ENCODE data around the gene TERF2IP. TPM values are rescaled to one million over a fixed set of nuclear protein-coding genes. Genes with fewer than 3 reads are reported as not detected.

TERF2IP gene
- total and polyA plus RNA-seq, 9 of the 15 experiments (the other 6 are each of a cell fraction or from before 2014, with no cell fraction given), result 14.5 to 64.2 (median 47.0) TPM

DNA sequence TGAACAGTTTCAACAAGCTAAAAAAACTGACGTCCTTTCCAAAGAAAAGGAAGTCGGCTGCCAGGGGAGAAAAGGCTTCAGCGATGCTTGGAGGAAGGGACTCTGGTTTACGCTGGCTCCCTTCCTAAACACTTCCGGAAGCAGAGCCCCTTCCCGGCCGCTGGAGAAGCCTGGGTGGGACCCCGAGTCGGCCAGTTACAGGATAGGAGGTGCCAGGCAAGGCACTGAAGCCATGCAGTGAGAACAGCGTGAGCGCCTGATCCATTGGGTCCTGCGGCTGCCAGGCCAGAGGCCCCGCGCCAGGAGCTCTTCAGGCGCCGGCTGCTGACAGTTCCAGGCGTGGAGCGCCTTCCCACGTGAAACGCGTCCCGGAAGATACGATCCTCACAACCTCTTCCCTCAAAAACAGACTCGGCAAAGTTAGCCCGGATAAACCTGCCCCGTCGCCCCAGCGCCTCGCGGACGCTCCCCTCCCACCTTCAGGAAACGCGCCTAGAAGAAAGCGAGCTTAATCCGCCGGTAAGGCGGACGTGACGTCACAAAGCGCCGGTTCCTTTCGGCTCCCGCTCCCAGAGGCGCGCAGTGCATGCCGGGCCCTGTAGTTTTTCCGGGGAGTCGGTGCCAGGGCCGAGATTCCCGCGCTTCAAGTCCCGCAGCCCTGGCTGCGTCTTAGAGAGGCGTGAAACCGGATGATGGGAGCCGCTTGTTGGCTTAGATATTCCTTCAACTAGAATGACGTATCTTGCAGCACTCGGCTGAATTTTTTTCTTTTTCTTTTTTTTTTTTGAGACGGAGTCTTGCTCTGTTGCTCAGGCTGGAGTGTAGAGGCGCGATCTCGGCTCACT is 24.6 kb upstream of the TERF2IP start, which contains the start of gene ADAT1 (continued):
- TF ChIP-seq, protein P1, sequence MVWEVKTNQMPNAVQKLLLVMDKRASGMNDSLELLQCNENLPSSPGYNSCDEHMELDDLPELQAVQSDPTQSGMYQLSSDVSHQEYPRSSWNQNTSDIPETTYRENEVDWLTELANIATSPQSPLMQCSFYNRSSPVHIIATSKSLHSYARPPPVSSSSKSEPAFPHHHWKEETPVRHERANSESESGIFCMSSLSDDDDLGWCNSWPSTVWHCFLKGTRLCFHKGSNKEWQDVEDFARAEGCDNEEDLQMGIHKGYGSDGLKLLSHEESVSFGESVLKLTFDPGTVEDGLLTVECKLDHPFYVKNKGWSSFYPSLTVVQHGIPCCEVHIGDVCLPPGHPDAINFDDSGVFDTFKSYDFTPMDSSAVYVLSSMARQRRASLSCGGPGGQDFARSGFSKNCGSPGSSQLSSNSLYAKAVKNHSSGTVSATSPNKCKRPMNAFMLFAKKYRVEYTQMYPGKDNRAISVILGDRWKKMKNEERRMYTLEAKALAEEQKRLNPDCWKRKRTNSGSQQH (CRISPR knock-in tag; IDR thresholded peaks at IDR 0.05), result no peak
- TF ChIP-seq ZNF561 (CRISPR knock-in tag; conservative IDR thresholded peaks at IDR 0.05), result no peak
- TF ChIP-seq, protein P2, sequence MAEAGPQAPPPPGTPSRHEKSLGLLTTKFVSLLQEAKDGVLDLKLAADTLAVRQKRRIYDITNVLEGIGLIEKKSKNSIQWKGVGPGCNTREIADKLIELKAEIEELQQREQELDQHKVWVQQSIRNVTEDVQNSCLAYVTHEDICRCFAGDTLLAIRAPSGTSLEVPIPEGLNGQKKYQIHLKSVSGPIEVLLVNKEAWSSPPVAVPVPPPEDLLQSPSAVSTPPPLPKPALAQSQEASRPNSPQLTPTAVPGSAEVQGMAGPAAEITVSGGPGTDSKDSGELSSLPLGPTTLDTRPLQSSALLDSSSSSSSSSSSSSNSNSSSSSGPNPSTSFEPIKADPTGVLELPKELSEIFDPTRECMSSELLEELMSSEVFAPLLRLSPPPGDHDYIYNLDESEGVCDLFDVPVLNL (CRISPR knock-in tag; IDR thresholded peaks at IDR 0.05; ENCODE audit: low read depth), result no peak
- TF ChIP-seq NBN (IDR thresholded peaks at IDR 0.05; ENCODE audit: low read depth), result peak; percentile 99
- TF ChIP-seq ZFX (CRISPR knock-in tag; IDR thresholded peaks at IDR 0.05), result peak; percentile 86
- TF ChIP-seq BRD4 (IDR thresholded peaks at IDR 0.05), result no peak
- TF ChIP-seq SP2 (IDR thresholded peaks at IDR 0.05; ENCODE audit: extremely low read depth, low read depth, low read length, poor library complexity, severe bottlenecking), result no peak
- TF ChIP-seq NELFE (IDR thresholded peaks at IDR 0.05; ENCODE audit: insufficient read depth, insufficient read length), result no peak
- TF ChIP-seq, protein P3, sequence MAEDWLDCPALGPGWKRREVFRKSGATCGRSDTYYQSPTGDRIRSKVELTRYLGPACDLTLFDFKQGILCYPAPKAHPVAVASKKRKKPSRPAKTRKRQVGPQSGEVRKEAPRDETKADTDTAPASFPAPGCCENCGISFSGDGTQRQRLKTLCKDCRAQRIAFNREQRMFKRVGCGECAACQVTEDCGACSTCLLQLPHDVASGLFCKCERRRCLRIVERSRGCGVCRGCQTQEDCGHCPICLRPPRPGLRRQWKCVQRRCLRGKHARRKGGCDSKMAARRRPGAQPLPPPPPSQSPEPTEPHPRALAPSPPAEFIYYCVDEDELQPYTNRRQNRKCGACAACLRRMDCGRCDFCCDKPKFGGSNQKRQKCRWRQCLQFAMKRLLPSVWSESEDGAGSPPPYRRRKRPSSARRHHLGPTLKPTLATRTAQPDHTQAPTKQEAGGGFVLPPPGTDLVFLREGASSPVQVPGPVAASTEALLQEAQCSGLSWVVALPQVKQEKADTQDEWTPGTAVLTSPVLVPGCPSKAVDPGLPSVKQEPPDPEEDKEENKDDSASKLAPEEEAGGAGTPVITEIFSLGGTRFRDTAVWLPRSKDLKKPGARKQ (CRISPR knock-in tag; IDR thresholded peaks at IDR 0.05), result no peak
- TF ChIP-seq, protein P4, sequence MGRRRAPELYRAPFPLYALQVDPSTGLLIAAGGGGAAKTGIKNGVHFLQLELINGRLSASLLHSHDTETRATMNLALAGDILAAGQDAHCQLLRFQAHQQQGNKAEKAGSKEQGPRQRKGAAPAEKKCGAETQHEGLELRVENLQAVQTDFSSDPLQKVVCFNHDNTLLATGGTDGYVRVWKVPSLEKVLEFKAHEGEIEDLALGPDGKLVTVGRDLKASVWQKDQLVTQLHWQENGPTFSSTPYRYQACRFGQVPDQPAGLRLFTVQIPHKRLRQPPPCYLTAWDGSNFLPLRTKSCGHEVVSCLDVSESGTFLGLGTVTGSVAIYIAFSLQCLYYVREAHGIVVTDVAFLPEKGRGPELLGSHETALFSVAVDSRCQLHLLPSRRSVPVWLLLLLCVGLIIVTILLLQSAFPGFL (CRISPR knock-in tag; IDR thresholded peaks at IDR 0.05), result no peak
- TF ChIP-seq LEF1 (IDR thresholded peaks at IDR 0.05), result no peak
- no peak for TF ChIP-seq CBFB (CRISPR knock-in tag; IDR thresholded peaks at IDR 0.05)
- TF ChIP-seq KAT7 (CRISPR knock-in tag; IDR thresholded peaks at IDR 0.05; ENCODE audit: borderline replicate concordance), result 0 out of 2 replicates have a peak, but pooled peaks have one; percentile 41
- no peak for TF ChIP-seq TCF7 (IDR thresholded peaks at IDR 0.05; ENCODE audit: borderline replicate concordance)
- no peak for TF ChIP-seq MED1 (CRISPR knock-in tag; IDR thresholded peaks at IDR 0.05; ENCODE audit: borderline replicate concordance)
- peak; percentile 81; the same call in 1 of the 2 replicates for TF ChIP-seq MBD2 (IDR thresholded peaks at IDR 0.05; ENCODE audit: borderline replicate concordance, low read depth)
- TF ChIP-seq HIVEP1 (CRISPR knock-in tag; IDR thresholded peaks at IDR 0.05), result no peak
- TF ChIP-seq BACH1 (tag; IDR thresholded peaks at IDR 0.05), result no peak
- no peak for TF ChIP-seq ARID2 (IDR thresholded peaks at IDR 0.05)
- peak; percentile 85 for TF ChIP-seq KDM5B (IDR thresholded peaks at IDR 0.05; ENCODE audit: insufficient replicate concordance, low read depth, low read length)
- TF ChIP-seq, protein P5, sequence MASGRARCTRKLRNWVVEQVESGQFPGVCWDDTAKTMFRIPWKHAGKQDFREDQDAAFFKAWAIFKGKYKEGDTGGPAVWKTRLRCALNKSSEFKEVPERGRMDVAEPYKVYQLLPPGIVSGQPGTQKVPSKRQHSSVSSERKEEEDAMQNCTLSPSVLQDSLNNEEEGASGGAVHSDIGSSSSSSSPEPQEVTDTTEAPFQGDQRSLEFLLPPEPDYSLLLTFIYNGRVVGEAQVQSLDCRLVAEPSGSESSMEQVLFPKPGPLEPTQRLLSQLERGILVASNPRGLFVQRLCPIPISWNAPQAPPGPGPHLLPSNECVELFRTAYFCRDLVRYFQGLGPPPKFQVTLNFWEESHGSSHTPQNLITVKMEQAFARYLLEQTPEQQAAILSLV (tag; IDR thresholded peaks at IDR 0.05), result no peak
- TF ChIP-seq ZNF384 (IDR thresholded peaks at IDR 0.05; ENCODE audit: low read depth, low read length), result peak; percentile 86

All from K562 (cell line).